Thyroid gland (tissue), 4 donors: ENCODE data around the gene H2BK1.

Experiments
- POLR2A ChIP-seq, 2 donors: fragments of 450-650 bp; IDR thresholded peaks; one replicate each; pipeline ENCODE4 v1.6.1; 2017; ENCODE audit warnings: antibody characterized with exemption in 2 of 2, mild to moderate bottlenecking in 2 of 2, moderate library complexity in 1 of 2
- TF ChIP-seq, protein P1 (sequence below), 6 experiments: fragments of 200-600 bp in 3 of 6; fragments of 450-650 bp in 3 of 6; sonication (generic) in 3 of 6; IDR thresholded peaks; one replicate each; pipeline ENCODE4 v1.5.1; 2016 to 2019; ENCODE audit warnings: antibody characterized with exemption in 6 of 6, mild to moderate bottlenecking in 2 of 6, inconsistent platforms in 1 of 6, moderate library complexity in 1 of 6

DNA sequence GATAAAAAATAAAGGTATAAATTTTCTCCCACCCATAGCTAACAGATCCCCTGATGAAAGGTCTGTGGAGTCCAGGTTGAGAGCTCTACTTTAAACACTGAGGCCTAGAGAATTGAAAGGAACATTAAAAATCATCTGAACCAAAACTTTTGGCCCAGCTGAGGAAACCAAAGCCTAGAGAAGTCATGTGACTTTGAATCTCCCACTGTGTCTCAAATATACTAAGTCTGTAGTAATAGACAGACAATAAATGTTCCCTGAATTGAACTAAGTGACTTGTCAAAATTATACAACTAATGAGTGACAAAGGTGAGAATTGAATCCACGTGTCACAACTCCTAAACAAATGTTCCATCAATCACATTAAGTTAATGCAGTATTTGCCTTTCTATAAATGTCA, 48.5 kb downstream of the H2BK1 start:
- TF ChIP-seq, protein P1, sequence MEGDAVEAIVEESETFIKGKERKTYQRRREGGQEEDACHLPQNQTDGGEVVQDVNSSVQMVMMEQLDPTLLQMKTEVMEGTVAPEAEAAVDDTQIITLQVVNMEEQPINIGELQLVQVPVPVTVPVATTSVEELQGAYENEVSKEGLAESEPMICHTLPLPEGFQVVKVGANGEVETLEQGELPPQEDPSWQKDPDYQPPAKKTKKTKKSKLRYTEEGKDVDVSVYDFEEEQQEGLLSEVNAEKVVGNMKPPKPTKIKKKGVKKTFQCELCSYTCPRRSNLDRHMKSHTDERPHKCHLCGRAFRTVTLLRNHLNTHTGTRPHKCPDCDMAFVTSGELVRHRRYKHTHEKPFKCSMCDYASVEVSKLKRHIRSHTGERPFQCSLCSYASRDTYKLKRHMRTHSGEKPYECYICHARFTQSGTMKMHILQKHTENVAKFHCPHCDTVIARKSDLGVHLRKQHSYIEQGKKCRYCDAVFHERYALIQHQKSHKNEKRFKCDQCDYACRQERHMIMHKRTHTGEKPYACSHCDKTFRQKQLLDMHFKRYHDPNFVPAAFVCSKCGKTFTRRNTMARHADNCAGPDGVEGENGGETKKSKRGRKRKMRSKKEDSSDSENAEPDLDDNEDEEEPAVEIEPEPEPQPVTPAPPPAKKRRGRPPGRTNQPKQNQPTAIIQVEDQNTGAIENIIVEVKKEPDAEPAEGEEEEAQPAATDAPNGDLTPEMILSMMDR (IDR thresholded peaks at IDR 0.05), result no peak
- no peak for TF ChIP-seq POLR2A (IDR thresholded peaks at IDR 0.05)
